D721Med (cell line): ENCODE data around the gene ABCC6.

Experiments
- DNase-seq: peaks from one replicate; pipeline ENCODE4 v3.0.0; 2011; ENCODE audit warnings: low spot score; ENCODE audit not compliant: insufficient read length
- FAIRE-seq: peaks from 2 replicates; lab custom pipeline; 2011; peaks lifted over from hg19 to GRCh38; lab: Jason Lieb, UNC
- TF ChIP-seq, protein P1 (sequence below): IDR thresholded peaks from 2 replicates; pipeline ENCODE4 v1.5.1; 2012; ENCODE audit warnings: mild to moderate bottlenecking, control low read depth; ENCODE audit not compliant: insufficient read depth; ENCODE audit errors: missing control alignments

ABCC6 gene

DNA sequence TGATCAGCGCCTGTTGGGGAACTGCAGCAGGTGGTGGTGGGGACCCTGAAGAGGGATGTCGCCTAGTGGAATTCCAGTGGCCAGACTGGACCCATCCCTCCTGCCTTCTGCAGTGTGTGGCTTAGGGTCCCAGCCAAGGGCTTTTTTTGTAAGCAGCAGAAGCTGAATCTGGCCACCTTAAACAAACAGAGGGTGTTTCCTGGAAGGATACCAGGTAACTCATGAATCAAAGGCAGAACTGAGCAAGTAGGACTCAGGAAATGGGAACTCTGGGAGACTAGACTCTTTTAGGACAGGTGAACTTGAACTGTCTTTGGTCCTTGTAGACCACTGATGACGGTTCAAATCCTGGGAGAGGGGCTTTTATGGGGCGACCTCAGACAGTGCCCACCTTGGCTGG, 124.0 kb downstream of the ABCC6 start:
- TF ChIP-seq, protein P1, sequence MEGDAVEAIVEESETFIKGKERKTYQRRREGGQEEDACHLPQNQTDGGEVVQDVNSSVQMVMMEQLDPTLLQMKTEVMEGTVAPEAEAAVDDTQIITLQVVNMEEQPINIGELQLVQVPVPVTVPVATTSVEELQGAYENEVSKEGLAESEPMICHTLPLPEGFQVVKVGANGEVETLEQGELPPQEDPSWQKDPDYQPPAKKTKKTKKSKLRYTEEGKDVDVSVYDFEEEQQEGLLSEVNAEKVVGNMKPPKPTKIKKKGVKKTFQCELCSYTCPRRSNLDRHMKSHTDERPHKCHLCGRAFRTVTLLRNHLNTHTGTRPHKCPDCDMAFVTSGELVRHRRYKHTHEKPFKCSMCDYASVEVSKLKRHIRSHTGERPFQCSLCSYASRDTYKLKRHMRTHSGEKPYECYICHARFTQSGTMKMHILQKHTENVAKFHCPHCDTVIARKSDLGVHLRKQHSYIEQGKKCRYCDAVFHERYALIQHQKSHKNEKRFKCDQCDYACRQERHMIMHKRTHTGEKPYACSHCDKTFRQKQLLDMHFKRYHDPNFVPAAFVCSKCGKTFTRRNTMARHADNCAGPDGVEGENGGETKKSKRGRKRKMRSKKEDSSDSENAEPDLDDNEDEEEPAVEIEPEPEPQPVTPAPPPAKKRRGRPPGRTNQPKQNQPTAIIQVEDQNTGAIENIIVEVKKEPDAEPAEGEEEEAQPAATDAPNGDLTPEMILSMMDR, result no peak
- DNase-seq (no peak), FAIRE-seq (no peak)
